Stomach (tissue), 9 donors: ENCODE measurements around the gene CCDC169. TPM values are rescaled to one million over a fixed set of nuclear protein-coding genes. Genes with fewer than 3 reads are reported as not detected.
"Not testable (repeated sequence)": the region's sequence is repeated elsewhere in the genome, so short reads cannot be mapped to it uniquely, and the experiment has no call there.

Experiments
- DNase-seq, 2 donors: peaks; one replicate each; pipeline versions ENCODE4 v3.0.0 to v3.0.0-alpha.2; 2013 to 2019
- H3K27ac ChIP-seq, 5 donors: fragments of 200-600 bp in 4 of 5; sonication (generic) in 4 of 5; one replicate each; pipeline ENCODE4 v1.5.1; 2013 to 2019; ENCODE audit warnings: mild to moderate bottlenecking in 1 of 5, moderate library complexity in 1 of 5
- H3K27me3 ChIP-seq, 3 donors: fragments of 200-600 bp; sonication (generic); one replicate each; pipeline ENCODE4 v1.5.1; 2017 to 2019; ENCODE audit warnings: mixed run types in 1 of 3
- H3K36me3 ChIP-seq, 4 donors: fragments of 200-600 bp; sonication (generic); 1 replicate in 3 of 4; 2 replicates in 1 of 4; pipeline ENCODE4 v1.5.1; 2016 to 2019
- H3K4me1 ChIP-seq, 4 donors: fragments of 200-600 bp; sonication (generic); one replicate each; pipeline ENCODE4 v1.5.1; 2016 to 2019
- H3K4me3 ChIP-seq, 4 donors: fragments of 200-600 bp; sonication (generic) in 3 of 4; one replicate each; pipeline ENCODE4 v1.5.1; 2016 to 2019; ENCODE audit warnings: mild to moderate bottlenecking in 1 of 4
- H3K9me3 ChIP-seq, 4 donors: fragments of 200-600 bp; sonication (generic); one replicate each; pipeline ENCODE4 v1.5.1; 2016 to 2019
- CTCF ChIP-seq, 7 experiments: fragments of 450-650 bp in 4 of 7; fragments of 200-600 bp in 3 of 7; sonication (generic) in 3 of 7; IDR thresholded peaks; one replicate each; pipeline ENCODE4 v1.5.1; 2016 to 2019; ENCODE audit warnings: antibody characterized with exemption in 7 of 7, control low read depth in 2 of 7, mild to moderate bottlenecking in 1 of 7
- EP300 ChIP-seq: sonication (generic); formaldehyde crosslinking; IDR thresholded peaks from one replicate; pipeline ENCODE4 v1.6.1; 2017; ENCODE audit warnings: antibody characterized with exemption
- POLR2A ChIP-seq, 4 donors: fragments of 450-650 bp; IDR thresholded peaks; one replicate each; pipeline ENCODE4 v1.6.1; 2016; ENCODE audit warnings: antibody characterized with exemption in 4 of 4, control low read depth in 2 of 4, mild to moderate bottlenecking in 1 of 4, moderate library complexity in 1 of 4
- POLR2AphosphoS5 ChIP-seq, 3 donors: sonication (generic); formaldehyde crosslinking; IDR thresholded peaks; one replicate each; pipeline ENCODE4 v1.6.1; 2016; ENCODE audit warnings: antibody characterized with exemption in 3 of 3
- WGBS, 5 donors: extraction: QIAGEN DNeasy Blood & Tissue Kit in 3 of 5; methylation state at CpG; one replicate each; pipeline versions ENCODE4 v1.1.5 to v1.1.7; 2013 to 2018; 5-methylcytosine and 5-hydroxymethylcytosine counted together
- intact Hi-C: fragments of 100-400 bp; cut with DNase I; formaldehyde crosslinking; loops from one replicate; pipeline ENCODE4 v1.15.1; 2023; ENCODE audit warnings: low total_unique reads
- polyA plus RNA-seq, 3 donors: library from polyadenylated mRNA; stranded (reverse); fragments of 200-250 nt; gene quantifications; one replicate each; pipeline ENCODE4 v1.2.3, GENCODE V29; 2013
- total RNA-seq, 5 donors: library from RNA; depleted of rRNA; stranded (reverse); fragments of >200 nt; gene quantifications; one replicate each; pipeline versions ENCODE4 v1.1.0 to v1.2.3, GENCODE V29; 2014 to 2016
- donor health status: healthy with polysubstance abuse.
- donor health status: Bipolar disorder and iron deficiency.
- donor health status: healthy.

CCDC169 gene
- total and polyA plus RNA-seq, 8 donors: 0.43 to 3.3 (median 1.8) TPM; not detected in 3

DNA sequence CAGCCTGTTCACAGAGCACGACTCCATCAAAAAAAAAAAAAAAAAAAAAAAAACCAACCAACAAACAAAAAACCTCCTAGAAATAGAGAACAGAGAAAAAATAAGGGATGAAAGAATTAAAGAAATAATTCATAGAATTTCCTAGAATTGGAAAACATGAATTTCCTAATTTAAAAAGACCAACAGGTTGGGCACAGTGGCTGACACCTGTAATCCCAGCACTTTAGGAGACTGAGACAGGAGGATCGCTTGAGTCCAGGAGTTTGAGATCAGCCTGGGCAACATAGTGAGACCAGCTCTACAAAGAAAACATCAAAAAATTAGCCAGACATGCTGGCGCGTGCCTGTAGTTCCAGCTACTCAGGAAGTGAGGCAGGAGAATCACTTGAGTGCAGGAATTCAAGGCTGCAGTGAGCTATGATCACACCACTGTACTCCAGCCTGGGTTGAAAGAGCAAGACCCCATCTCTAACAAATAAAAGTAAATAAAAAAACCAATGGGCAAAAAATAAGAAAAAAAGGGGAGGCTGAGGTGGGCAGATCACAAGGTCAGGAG lies 42.1 kb upstream of the CCDC169 start:
- H3K27me3 ChIP-seq: no peaks in the 10 kb centered on the region
- intact Hi-C loops: no loop called here
- peaks cover 6 to 72% (median 42%) of the 10 kb centered on the region in 4 donors for H3K4me1 ChIP-seq
- H3K9me3 ChIP-seq: no peaks in the 10 kb centered on the region
- no peak overlapping the region for H3K27ac ChIP-seq
- TF ChIP-seq EP300: no peak
- TF ChIP-seq POLR2AphosphoS5 (IDR thresholded peaks at IDR 0.05): no peak
- TF ChIP-seq CTCF (IDR thresholded peaks at IDR 0.05): no peak
- no peak for TF ChIP-seq POLR2A (IDR thresholded peaks at IDR 0.05)
- WGBS, 5 donors: 90 to 95% (median 94%) methylated on average over 4 of the region's 4 CpGs
- H3K4me3 ChIP-seq: no peak overlapping the region
- peaks cover 0 to 10% (median 5%) of the 10 kb centered on the region in 4 donors for H3K36me3 ChIP-seq
- DNase-seq: no peak

DNA sequence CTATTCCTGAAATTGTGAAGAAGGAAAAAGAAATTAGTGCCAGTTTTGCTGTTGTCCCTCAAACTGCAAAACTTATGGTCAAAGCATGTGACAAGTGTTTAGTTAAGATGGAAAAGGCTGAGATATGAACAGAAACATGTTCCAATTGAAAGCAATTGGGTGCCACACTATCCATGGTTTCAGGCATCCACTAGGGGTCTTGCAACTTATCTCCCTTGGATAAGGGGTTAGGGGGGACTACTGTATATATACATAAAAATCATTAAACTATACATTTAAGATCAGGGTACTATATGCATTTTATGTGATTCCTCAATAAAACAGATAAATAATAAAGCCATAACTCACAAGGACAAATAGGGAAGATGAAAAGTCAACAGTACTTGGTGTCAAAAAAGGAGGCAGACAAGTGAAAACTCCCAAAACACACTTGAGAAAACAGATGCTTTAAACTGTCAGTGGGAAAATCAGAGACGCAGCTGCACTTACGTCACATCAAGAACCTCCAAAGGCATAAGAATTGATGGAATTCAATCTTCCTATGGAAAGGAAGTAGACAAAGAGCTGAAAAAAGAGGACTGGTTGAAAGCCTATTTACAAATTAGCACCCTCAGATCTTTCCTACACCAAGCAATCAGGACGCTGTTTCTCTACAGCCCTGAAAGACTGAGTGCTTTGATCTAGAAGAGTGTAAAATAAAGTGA lies 40.5 kb upstream of the CCDC169 start:
- no peak for TF ChIP-seq POLR2AphosphoS5 (IDR thresholded peaks at IDR 0.05)
- TF ChIP-seq EP300: no peak
- TF ChIP-seq CTCF (IDR thresholded peaks at IDR 0.05): no peak
- TF ChIP-seq POLR2A (IDR thresholded peaks at IDR 0.05): no peak
- WGBS, 5 donors: 77 to 88% (median 85%) methylated on average over 3 of the region's 3 CpGs

DNA sequence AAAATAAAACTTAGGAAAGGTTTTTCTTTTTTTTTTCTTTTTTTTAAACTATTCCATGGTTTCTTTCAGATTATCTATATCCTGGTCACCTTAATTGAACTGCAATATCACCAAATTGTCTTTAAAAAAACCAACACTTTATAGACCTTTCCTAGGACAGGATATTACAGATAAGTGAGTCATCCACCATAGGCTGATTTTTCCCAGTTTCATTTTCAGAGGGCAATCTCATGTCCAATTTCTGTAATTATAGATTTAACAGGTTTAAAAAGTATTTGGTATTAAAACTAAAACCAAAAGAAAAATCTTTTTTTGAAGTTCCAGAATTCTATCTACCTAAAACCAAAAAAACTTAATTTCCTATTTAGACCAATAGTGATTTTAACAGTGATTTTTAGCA lies 35.4 kb upstream of the CCDC169 start:
- TF ChIP-seq POLR2A (IDR thresholded peaks at IDR 0.05) (no peak), POLR2AphosphoS5 (IDR thresholded peaks at IDR 0.05) (no peak), EP300 (no peak), CTCF (IDR thresholded peaks at IDR 0.05) (no peak)
- Histone ChIP-seq H3K27ac (no peak overlapping the region), H3K4me3 (no peak overlapping the region), H3K9me3 (no peaks in the 10 kb centered on the region), H3K36me3 (peaks cover 8 to 50% (median 38%) of the 10 kb centered on the region in 4 donors), H3K27me3 (no peaks in the 10 kb centered on the region), H3K4me1 (peaks cover 0 to 62% (median 34%) of the 10 kb centered on the region in 4 donors)
- intact Hi-C loops: no loop called here
- no peak for DNase-seq

More for the DNA sequence above, 40.5 kb upstream of the CCDC169 start:
- H3K9me3 ChIP-seq: no peaks in the 10 kb centered on the region
- no peaks in the 10 kb centered on the region for H3K27me3 ChIP-seq
- no peak for DNase-seq
- H3K27ac ChIP-seq: no peak overlapping the region
- H3K4me1 ChIP-seq: peaks cover 6 to 70% (median 40%) of the 10 kb centered on the region in 4 donors
- H3K4me3 ChIP-seq: no peak overlapping the region
- H3K36me3 ChIP-seq: peaks cover 0 to 14% (median 8%) of the 10 kb centered on the region in 4 donors
- intact Hi-C loops: no loop called here

- Histone ChIP-seq H3K4me1 (peaks cover 0 to 56% (median 33%) of the 10 kb centered on the region in 4 donors), H3K36me3 (peaks cover 8 to 57% (median 46%) of the 10 kb centered on the region in 4 donors)
- H3K27me3 ChIP-seq, DNase-seq, intact Hi-C loops, H3K27ac ChIP-seq, H3K4me3 ChIP-seq, H3K9me3 ChIP-seq: not testable (repeated sequence)
Observed at GRCh38 chr13:36332255-36332654, 34.6 kb upstream of the CCDC169 start.

DNA sequence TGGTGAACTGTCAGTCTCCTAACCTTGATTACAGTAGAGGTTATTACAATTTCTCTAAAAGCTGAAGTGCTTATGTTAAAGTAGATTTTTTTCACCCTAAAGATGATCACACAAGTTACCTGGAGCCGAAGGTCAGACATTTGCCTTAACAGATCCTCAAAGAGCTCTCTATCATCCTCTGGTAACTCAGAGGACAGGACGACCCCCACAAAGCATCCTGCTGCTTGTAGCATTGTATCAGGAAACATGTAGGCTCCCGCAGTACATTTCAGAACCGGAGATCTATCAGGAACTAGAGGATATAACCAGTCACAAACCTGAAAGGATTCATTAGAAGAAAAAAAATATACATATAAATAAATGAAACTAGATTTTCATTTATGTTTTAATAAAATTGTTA lies 33.7 kb upstream of the CCDC169 start:
- no peaks in the 10 kb centered on the region for H3K27me3 ChIP-seq
- intact Hi-C loops: no loop called here
- DNase-seq: no peak
- no peak overlapping the region for H3K27ac ChIP-seq
- no peak for TF ChIP-seq EP300
- TF ChIP-seq POLR2A (IDR thresholded peaks at IDR 0.05): no peak
- TF ChIP-seq POLR2AphosphoS5 (IDR thresholded peaks at IDR 0.05): no peak
- no peak for TF ChIP-seq CTCF (IDR thresholded peaks at IDR 0.05)
- WGBS, 5 donors: 68 to 86% (median 78%) methylated on average over 4 of the region's 4 CpGs
- H3K4me1 ChIP-seq: peaks cover 0 to 46% (median 28%) of the 10 kb centered on the region in 4 donors
- H3K36me3 ChIP-seq: peaks cover 12 to 67% (median 54%) of the 10 kb centered on the region in 4 donors
- no peak overlapping the region for H3K4me3 ChIP-seq
- H3K9me3 ChIP-seq: no peaks in the 10 kb centered on the region
